HepG2 (cell line): ENCODE measurements around the gene TRMT112. TPM values are rescaled to one million over a fixed set of nuclear protein-coding genes. Genes with fewer than 3 reads are reported as not detected.
A peak's percentile ranks its signal among the peaks of the same experiment; 100 is the strongest.

Source experiments
- KDM5A ChIP-seq: fragments of 200-600 bp; sonication (generic); IDR thresholded peaks from 2 replicates; pipeline ENCODE4 v1.7.0; 2018; ENCODE audit warnings: antibody characterized with exemption, mild to moderate bottlenecking, low read length, borderline replicate concordance
- MYNN ChIP-seq: sonication (generic); formaldehyde crosslinking; IDR thresholded peaks from 2 replicates; pipeline ENCODE4 v1.4.0; 2020; ENCODE audit warnings: mild to moderate bottlenecking, low read depth, missing genetic modification reagents
- POLR2AphosphoS5 ChIP-seq: IDR thresholded peaks from 2 replicates; pipeline ENCODE4 v1.6.1; 2012; ENCODE audit warnings: low read depth, low read length
- PRDM15 ChIP-seq: sonication (generic); formaldehyde crosslinking; IDR thresholded peaks from 2 replicates; pipeline ENCODE4 v1.4.0; 2020; ENCODE audit warnings: missing genetic modification reagents
- ZNF101 ChIP-seq: sonication (generic); formaldehyde crosslinking; IDR thresholded peaks from 2 replicates; pipeline ENCODE4 v1.4.0; 2020; ENCODE audit warnings: mild to moderate bottlenecking, low read depth, missing genetic modification reagents, borderline replicate concordance
- polyA plus RNA-seq, 8 experiments: library from polyadenylated mRNA; depleted of rRNA in 3 of 8; stranded (reverse) in 7 of 8; unstranded in 1 of 8; fragments of >200 nt; fragmentation: Illumina TruSeq in 4 of 8; extraction: Trizol in 4 of 8; gene quantifications; 2 replicates each; pipeline versions ENCODE4 v1.2.1 to v1.2.3, GENCODE V29; 2011 to 2016; ENCODE audit warnings: low read depth in 4 of 8, missing spikeins in 1 of 8, mixed read lengths in 1 of 8; ENCODE audit not compliant: insufficient read depth in 1 of 8
- total RNA-seq, 5 experiments: library from RNA; depleted of rRNA; stranded (reverse); fragments of >200 nt; fragmentation: Illumina TruSeq; extraction: Trizol; gene quantifications; 2 replicates each; pipeline ENCODE4 v1.2.3, GENCODE V29; 2016; ENCODE audit warnings: low read depth in 1 of 5
- TF ChIP-seq, protein P1 (sequence below): sonication (generic); formaldehyde crosslinking; IDR thresholded peaks from 2 replicates; pipeline ENCODE4 v1.5.1; 2020; ENCODE audit warnings: mild to moderate bottlenecking, missing genetic modification reagents
- TF ChIP-seq, protein P2 (sequence below): sonication (generic); formaldehyde crosslinking; IDR thresholded peaks from 2 replicates; pipeline ENCODE4 v1.5.0; 2020; ENCODE audit warnings: mild to moderate bottlenecking, missing genetic modification reagents, borderline replicate concordance

Gene TRMT112
- total and polyA plus RNA-seq, 2 of the 13 experiments (the other 11 are each of a cell fraction or from before 2014, with no cell fraction given) = 186 to 409 TPM

- TF ChIP-seq, protein P1, sequence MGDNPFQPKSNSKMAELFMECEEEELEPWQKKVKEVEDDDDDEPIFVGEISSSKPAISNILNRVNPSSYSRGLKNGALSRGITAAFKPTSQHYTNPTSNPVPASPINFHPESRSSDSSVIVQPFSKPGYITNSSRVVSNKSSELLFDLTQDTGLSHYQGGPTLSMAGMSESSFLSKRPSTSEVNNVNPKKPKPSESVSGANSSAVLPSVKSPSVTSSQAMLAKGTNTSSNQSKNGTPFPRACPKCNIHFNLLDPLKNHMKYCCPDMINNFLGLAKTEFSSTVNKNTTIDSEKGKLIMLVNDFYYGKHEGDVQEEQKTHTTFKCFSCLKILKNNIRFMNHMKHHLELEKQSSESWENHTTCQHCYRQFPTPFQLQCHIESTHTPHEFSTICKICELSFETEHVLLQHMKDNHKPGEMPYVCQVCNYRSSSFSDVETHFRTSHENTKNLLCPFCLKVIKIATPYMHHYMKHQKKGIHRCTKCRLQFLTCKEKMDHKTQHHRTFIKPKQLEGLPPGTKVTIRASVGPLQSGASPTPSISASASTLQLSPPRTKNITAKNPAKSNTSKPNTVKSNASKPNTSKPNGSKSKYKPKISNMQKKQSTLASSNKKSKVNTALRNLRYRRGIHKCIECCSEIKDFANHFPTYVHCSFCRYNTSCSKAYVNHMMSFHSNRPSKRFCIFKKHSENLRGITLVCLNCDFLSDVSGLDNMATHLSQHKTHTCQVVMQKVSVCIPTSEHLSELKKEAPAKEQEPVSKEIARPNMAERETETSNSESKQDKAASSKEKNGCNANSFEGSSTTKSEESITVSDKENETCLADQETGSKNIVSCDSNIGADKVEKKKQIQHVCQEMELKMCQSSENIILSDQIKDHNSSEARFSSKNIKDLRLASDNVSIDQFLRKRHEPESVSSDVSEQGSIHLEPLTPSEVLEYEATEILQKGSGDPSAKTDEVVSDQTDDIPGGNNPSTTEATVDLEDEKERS (CRISPR knock-in tag) = no peak
- TF ChIP-seq KDM5A (no peak), POLR2AphosphoS5 (peak; percentile 78), PRDM15 (CRISPR knock-in tag) (peak; percentile 46; the same call in 1 of the 2 replicates), ZNF101 (CRISPR knock-in tag) (peak; percentile 87; the same call in 1 of the 2 replicates), MYNN (CRISPR knock-in tag) (no peak)
- TF ChIP-seq, protein P2, sequence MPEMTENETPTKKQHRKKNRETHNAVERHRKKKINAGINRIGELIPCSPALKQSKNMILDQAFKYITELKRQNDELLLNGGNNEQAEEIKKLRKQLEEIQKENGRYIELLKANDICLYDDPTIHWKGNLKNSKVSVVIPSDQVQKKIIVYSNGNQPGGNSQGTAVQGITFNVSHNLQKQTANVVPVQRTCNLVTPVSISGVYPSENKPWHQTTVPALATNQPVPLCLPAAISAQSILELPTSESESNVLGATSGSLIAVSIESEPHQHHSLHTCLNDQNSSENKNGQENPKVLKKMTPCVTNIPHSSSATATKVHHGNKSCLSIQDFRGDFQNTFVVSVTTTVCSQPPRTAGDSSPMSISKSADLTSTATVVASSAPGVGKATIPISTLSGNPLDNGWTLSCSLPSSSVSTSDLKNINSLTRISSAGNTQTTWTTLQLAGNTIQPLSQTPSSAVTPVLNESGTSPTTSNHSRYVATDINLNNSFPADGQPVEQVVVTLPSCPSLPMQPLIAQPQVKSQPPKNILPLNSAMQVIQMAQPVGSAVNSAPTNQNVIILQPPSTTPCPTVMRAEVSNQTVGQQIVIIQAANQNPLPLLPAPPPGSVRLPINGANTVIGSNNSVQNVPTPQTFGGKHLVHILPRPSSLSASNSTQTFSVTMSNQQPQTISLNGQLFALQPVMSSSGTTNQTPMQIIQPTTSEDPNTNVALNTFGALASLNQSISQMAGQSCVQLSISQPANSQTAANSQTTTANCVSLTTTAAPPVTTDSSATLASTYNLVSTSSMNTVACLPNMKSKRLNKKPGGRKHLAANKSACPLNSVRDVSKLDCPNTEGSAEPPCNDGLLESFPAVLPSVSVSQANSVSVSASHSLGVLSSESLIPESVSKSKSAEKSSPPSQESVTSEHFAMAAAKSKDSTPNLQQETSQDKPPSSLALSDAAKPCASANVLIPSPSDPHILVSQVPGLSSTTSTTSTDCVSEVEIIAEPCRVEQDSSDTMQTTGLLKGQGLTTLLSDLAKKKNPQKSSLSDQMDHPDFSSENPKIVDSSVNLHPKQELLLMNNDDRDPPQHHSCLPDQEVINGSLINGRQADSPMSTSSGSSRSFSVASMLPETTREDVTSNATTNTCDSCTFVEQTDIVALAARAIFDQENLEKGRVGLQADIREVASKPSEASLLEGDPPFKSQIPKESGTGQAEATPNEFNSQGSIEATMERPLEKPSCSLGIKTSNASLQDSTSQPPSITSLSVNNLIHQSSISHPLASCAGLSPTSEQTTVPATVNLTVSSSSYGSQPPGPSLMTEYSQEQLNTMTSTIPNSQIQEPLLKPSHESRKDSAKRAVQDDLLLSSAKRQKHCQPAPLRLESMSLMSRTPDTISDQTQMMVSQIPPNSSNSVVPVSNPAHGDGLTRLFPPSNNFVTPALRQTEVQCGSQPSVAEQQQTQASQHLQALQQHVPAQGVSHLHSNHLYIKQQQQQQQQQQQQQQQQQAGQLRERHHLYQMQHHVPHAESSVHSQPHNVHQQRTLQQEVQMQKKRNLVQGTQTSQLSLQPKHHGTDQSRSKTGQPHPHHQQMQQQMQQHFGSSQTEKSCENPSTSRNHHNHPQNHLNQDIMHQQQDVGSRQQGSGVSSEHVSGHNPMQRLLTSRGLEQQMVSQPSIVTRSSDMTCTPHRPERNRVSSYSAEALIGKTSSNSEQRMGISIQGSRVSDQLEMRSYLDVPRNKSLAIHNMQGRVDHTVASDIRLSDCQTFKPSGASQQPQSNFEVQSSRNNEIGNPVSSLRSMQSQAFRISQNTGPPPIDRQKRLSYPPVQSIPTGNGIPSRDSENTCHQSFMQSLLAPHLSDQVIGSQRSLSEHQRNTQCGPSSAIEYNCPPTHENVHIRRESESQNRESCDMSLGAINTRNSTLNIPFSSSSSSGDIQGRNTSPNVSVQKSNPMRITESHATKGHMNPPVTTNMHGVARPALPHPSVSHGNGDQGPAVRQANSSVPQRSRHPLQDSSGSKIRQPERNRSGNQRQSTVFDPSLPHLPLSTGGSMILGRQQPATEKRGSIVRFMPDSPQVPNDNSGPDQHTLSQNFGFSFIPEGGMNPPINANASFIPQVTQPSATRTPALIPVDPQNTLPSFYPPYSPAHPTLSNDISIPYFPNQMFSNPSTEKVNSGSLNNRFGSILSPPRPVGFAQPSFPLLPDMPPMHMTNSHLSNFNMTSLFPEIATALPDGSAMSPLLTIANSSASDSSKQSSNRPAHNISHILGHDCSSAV (CRISPR knock-in tag) = no peak
Observed at GRCh38 chr11:64317961-64318765, 804 bp upstream of the TRMT112 start, which contains the start of gene PRDX5 (continued).
